Measurements from ENCODE around the gene NPR3.

- TF ChIP-seq CTCF (IDR thresholded peaks at IDR 0.05; ENCODE audit: low read depth, low read length, missing input control), result no peak
- TF ChIP-seq TAF1 (conservative IDR thresholded peaks at IDR 0.05), result no peak
- no peak for TF ChIP-seq JUND (IDR thresholded peaks at IDR 0.05)
- no peak for TF ChIP-seq RAD21 (IDR thresholded peaks at IDR 0.05)
- no peak for TF ChIP-seq FOXA2 (IDR thresholded peaks at IDR 0.05)
These were observed 129.5 kb downstream of the NPR3 start for GRCh38 chr5:32840606-32841005.

Measured in liver (tissue), 3 donors.